Body of pancreas (tissue), 4 donors: ENCODE results near the gene PHOX2A.

Experiments
- POLR2A ChIP-seq, 3 donors: fragments of 450-650 bp; IDR thresholded peaks; one replicate each; pipeline ENCODE4 v1.6.1; 2016; ENCODE audit warnings: antibody characterized with exemption in 3 of 3, mild to moderate bottlenecking in 2 of 3
- TF ChIP-seq, protein P1 (sequence below), 7 experiments: fragments of 450-650 bp in 4 of 7; fragments of 200-600 bp in 3 of 7; sonication (generic) in 3 of 7; IDR thresholded peaks; one replicate each; pipeline ENCODE4 v1.5.1; 2016 to 2019; ENCODE audit warnings: antibody characterized with exemption in 7 of 7

DNA sequence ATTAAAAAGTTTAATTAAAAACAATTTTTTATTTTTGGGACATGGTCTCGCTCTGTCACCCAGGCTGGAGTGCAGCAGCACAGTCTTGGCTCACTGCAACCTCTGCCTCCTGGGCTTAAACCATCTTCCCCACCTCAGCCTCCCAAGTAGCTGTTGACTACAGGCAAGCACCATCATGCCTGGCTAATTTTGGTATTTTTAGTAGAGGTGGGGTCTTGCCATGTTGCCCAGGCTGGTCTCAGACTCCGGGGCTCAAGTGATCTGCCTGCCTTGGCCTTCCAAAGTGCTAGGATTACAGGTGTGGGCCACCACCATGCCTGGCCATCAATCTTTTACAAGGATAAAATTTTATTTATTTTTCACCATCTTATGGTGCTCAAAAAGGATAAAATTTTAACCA lies 43.3 kb upstream of the PHOX2A start:
- TF ChIP-seq, protein P1, sequence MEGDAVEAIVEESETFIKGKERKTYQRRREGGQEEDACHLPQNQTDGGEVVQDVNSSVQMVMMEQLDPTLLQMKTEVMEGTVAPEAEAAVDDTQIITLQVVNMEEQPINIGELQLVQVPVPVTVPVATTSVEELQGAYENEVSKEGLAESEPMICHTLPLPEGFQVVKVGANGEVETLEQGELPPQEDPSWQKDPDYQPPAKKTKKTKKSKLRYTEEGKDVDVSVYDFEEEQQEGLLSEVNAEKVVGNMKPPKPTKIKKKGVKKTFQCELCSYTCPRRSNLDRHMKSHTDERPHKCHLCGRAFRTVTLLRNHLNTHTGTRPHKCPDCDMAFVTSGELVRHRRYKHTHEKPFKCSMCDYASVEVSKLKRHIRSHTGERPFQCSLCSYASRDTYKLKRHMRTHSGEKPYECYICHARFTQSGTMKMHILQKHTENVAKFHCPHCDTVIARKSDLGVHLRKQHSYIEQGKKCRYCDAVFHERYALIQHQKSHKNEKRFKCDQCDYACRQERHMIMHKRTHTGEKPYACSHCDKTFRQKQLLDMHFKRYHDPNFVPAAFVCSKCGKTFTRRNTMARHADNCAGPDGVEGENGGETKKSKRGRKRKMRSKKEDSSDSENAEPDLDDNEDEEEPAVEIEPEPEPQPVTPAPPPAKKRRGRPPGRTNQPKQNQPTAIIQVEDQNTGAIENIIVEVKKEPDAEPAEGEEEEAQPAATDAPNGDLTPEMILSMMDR (IDR thresholded peaks at IDR 0.05): no peak
- no peak for TF ChIP-seq POLR2A (IDR thresholded peaks at IDR 0.05)
